H1 (cell line): Measurements from ENCODE around the gene GNAO1. TPM values are rescaled to one million over a fixed set of nuclear protein-coding genes. Genes with fewer than 3 reads are reported as not detected.

ENCODE experiments used
- CTCF ChIA-PET: fragments of 300-600 bp; sonication (Branson Sonifier 250); formaldehyde crosslinking; loops from one replicate; lab custom pipeline; 2021; ENCODE audit not compliant: partially characterized antibody; lab: Charles Lee
- POLR2A ChIA-PET: fragments of 300-600 bp; sonication (Branson Sonifier 250); formaldehyde crosslinking; loops from one replicate; lab custom pipeline; 2021; ENCODE audit warnings: inconsistent platforms; ENCODE audit not compliant: partially characterized antibody; lab: Charles Lee
- DNase-seq, 2 experiments: peaks; one replicate each; pipeline versions ENCODE4 v3.0.0 to v3.0.0-alpha.2; 2010 to 2022; ENCODE audit warnings: low spot score in 2 of 2, low read depth in 1 of 2, mixed read lengths in 1 of 2
- FAIRE-seq: peaks from 2 replicates; lab custom pipeline; 2011; peaks lifted over from hg19 to GRCh38; lab: Jason Lieb, UNC
- H2AFZ ChIP-seq: 2 replicates; pipeline ENCODE4 v1.8.1; 2012; ENCODE audit warnings: low read length, inconsistent platforms
- H2AK5ac ChIP-seq: 2 replicates; pipeline ENCODE4 v1.6.1; 2013; ENCODE audit warnings: low read depth, low read length
- H2BK120ac ChIP-seq: replicated peaks from 2 replicates; pipeline ENCODE3; 2013; ENCODE audit warnings: low read depth, low read length, inconsistent platforms
- H2BK12ac ChIP-seq: 2 replicates; pipeline ENCODE4 v1.6.1; 2013; ENCODE audit warnings: low read depth, low read length
- H2BK15ac ChIP-seq: 2 replicates; pipeline ENCODE4 v1.6.1; 2013; ENCODE audit warnings: low read length
- H2BK20ac ChIP-seq: 2 replicates; pipeline ENCODE4 v1.6.1; 2013; ENCODE audit warnings: low read length
- H2BK5ac ChIP-seq: 2 replicates; pipeline ENCODE4 v1.6.1; 2013; ENCODE audit warnings: low read depth, low read length
- H3K14ac ChIP-seq: 2 replicates; pipeline ENCODE4 v1.6.1; 2013; ENCODE audit warnings: inconsistent platforms; ENCODE audit not compliant: insufficient read length
- H3K18ac ChIP-seq: 2 replicates; pipeline ENCODE4 v1.6.1; 2013; ENCODE audit warnings: low read length; ENCODE audit errors: extremely low read depth
- H3K23ac ChIP-seq: 2 replicates; pipeline ENCODE4 v1.6.1; 2013; ENCODE audit warnings: inconsistent platforms; ENCODE audit not compliant: insufficient read length
- H3K23me2 ChIP-seq: 2 replicates; pipeline ENCODE4 v1.6.1; 2013; ENCODE audit warnings: low read depth, low read length
- H3K27ac ChIP-seq: 2 replicates; pipeline ENCODE4 v1.6.1; 2011; ENCODE audit warnings: low read depth, low read length, inconsistent platforms
- H3K27me3 ChIP-seq, 4 experiments: replicated peaks in 1 of 4; 1 replicate in 1 of 4; 2 replicates in 3 of 4; pipeline versions ENCODE4 v1.6.1 to v1.8.1; 2011 to 2013; ENCODE audit warnings: low read length in 3 of 4, mild to moderate bottlenecking in 3 of 4, inconsistent platforms in 2 of 4, mixed read lengths in 2 of 4, moderate library complexity in 1 of 4; ENCODE audit not compliant: control insufficient read depth in 3 of 4, insufficient read depth in 3 of 4; ENCODE audit errors: extremely low read depth in 1 of 4
- H3K36me3 ChIP-seq, 4 experiments: 2 replicates each; pipeline versions ENCODE4 v1.6.1 to v1.8.1; 2011 to 2013; ENCODE audit warnings: mild to moderate bottlenecking in 4 of 4, low read length in 3 of 4, moderate library complexity in 2 of 4, control low read depth in 1 of 4, inconsistent platforms in 1 of 4; ENCODE audit not compliant: insufficient read depth in 4 of 4, control insufficient read depth in 2 of 4
- H3K4ac ChIP-seq: replicated peaks from 2 replicates; pipeline ENCODE3; 2013; ENCODE audit warnings: low read length, low read depth, mixed read lengths, inconsistent platforms; ENCODE audit not compliant: insufficient read length
- H3K4me1 ChIP-seq, 4 experiments: replicated peaks in 1 of 4; 1 replicate in 1 of 4; 2 replicates in 3 of 4; pipeline versions ENCODE4 v1.6.1 to v1.8.1; 2011 to 2013; ENCODE audit warnings: low read length in 3 of 4, inconsistent platforms in 2 of 4, mixed read lengths in 1 of 4; ENCODE audit not compliant: insufficient read depth in 4 of 4, control insufficient read depth in 3 of 4
- H3K4me2 ChIP-seq, 2 experiments: 2 replicates each; pipeline versions ENCODE4 v1.6.1 to v1.8.1; 2011 to 2013; ENCODE audit warnings: low read depth in 2 of 2, low read length in 2 of 2, control low read depth in 1 of 2, inconsistent platforms in 1 of 2, mild to moderate bottlenecking in 1 of 2; ENCODE audit not compliant: insufficient read depth in 1 of 2
- H3K4me3 ChIP-seq, 4 experiments: fragments of 200-600, 300-600 bp in 1 of 4; sonication (generic), shearing (Covaris generic), sonication (Bioruptor Twin) in 1 of 4; 2 replicates each; pipeline versions ENCODE4 v1.5.1 to v1.8.1; 2011 to 2016; ENCODE audit warnings: low read length in 4 of 4, low read depth in 3 of 4, control low read depth in 2 of 4, inconsistent platforms in 2 of 4, mild to moderate bottlenecking in 2 of 4, mixed read lengths in 1 of 4, moderate library complexity in 1 of 4; ENCODE audit not compliant: insufficient read depth in 2 of 4; ENCODE audit errors: extremely low read depth in 1 of 4
- H3K56ac ChIP-seq: replicated peaks from 2 replicates; pipeline ENCODE3; 2013; ENCODE audit warnings: low read depth, mild to moderate bottlenecking, mixed read lengths, low read length, inconsistent platforms; ENCODE audit not compliant: insufficient read length
- H3K79me1 ChIP-seq: 2 replicates; pipeline ENCODE4 v1.6.1; 2013; ENCODE audit warnings: low read depth, low read length, control low read depth
- H3K79me2 ChIP-seq, 2 experiments: 2 replicates each; pipeline versions ENCODE4 v1.6.1 to v1.8.1; 2012 to 2013; ENCODE audit warnings: low read length in 2 of 2, mild to moderate bottlenecking in 2 of 2, inconsistent platforms in 1 of 2; ENCODE audit not compliant: insufficient read depth in 2 of 2, control insufficient read depth in 1 of 2
- H3K9ac ChIP-seq, 4 experiments: replicated peaks in 1 of 4; 1 replicate in 1 of 4; 2 replicates in 3 of 4; pipeline versions ENCODE4 v1.6.1 to v1.8.1; 2011 to 2013; ENCODE audit warnings: low read depth in 3 of 4, low read length in 3 of 4, control low read depth in 2 of 4, mild to moderate bottlenecking in 2 of 4, moderate library complexity in 2 of 4, inconsistent platforms in 1 of 4; ENCODE audit errors: extremely low read depth in 1 of 4
- H3K9me3 ChIP-seq, 2 experiments: 2 replicates each; pipeline versions ENCODE4 v1.6.1 to v1.8.1; 2012 to 2013; ENCODE audit warnings: mild to moderate bottlenecking in 2 of 2, moderate library complexity in 2 of 2, control low read depth in 1 of 2, inconsistent platforms in 1 of 2, low read depth in 1 of 2, low read length in 1 of 2, mixed read lengths in 1 of 2; ENCODE audit not compliant: insufficient read depth in 2 of 2
- H4K20me1 ChIP-seq, 2 experiments: replicated peaks in 1 of 2; 2 replicates each; pipeline versions ENCODE3 to v1.8.1; 2011 to 2013; ENCODE audit warnings: inconsistent platforms in 2 of 2, low read length in 2 of 2, mild to moderate bottlenecking in 1 of 2; ENCODE audit not compliant: insufficient read depth in 2 of 2, control insufficient read depth in 1 of 2
- H4K5ac ChIP-seq: 2 replicates; pipeline ENCODE4 v1.6.1; 2013; ENCODE audit warnings: low read length, low read depth, mixed read lengths, inconsistent platforms; ENCODE audit not compliant: insufficient read length
- H4K8ac ChIP-seq: 2 replicates; pipeline ENCODE4 v1.8.0; 2013; ENCODE audit warnings: mild to moderate bottlenecking, moderate library complexity, low read length, inconsistent platforms; ENCODE audit not compliant: insufficient read depth; ENCODE audit errors: extremely low read depth
- H4K91ac ChIP-seq: replicated peaks from 2 replicates; pipeline ENCODE3; 2013; ENCODE audit warnings: low read length, mixed read lengths, inconsistent platforms; ENCODE audit not compliant: insufficient read length
- CBX8 ChIP-seq: fragments of 300-800, 300-1000 bp; sonication (generic); IDR thresholded peaks from 2 replicates; pipeline ENCODE4 v1.7.1; 2016; ENCODE audit warnings: low read depth, low read length, borderline replicate concordance
- CHD1 ChIP-seq: IDR thresholded peaks from 2 replicates; pipeline ENCODE4 v1.6.1; 2012; ENCODE audit warnings: low read depth, low read length, improper control_type of control experiment
- CTBP2 ChIP-seq: IDR thresholded peaks from 2 replicates; pipeline ENCODE4 v1.7.0; 2011; ENCODE audit warnings: borderline replicate concordance, mild to moderate bottlenecking, moderate library complexity, mixed read lengths, low read length; ENCODE audit not compliant: insufficient read depth, insufficient read length
- EGR1 ChIP-seq: IDR thresholded peaks from 2 replicates; pipeline ENCODE4 v1.6.1; 2011; ENCODE audit warnings: low read depth, low read length, borderline replicate concordance
- EZH2 ChIP-seq: fragments of 200-600 bp; sonication (generic); IDR thresholded peaks from 2 replicates; pipeline ENCODE4 v1.7.1; 2012; ENCODE audit warnings: low read depth, mild to moderate bottlenecking, moderate library complexity, low read length, inconsistent platforms; ENCODE audit not compliant: severe bottlenecking
- FOSL1 ChIP-seq: IDR thresholded peaks from 2 replicates; pipeline ENCODE4 v1.6.1; 2011; ENCODE audit warnings: mild to moderate bottlenecking, low read depth, low read length, moderate library complexity; ENCODE audit not compliant: insufficient read depth
- GABPA ChIP-seq: IDR thresholded peaks from 2 replicates; pipeline ENCODE4 v1.6.1; 2011; ENCODE audit warnings: mild to moderate bottlenecking, low read length, moderate library complexity, borderline replicate concordance; ENCODE audit not compliant: insufficient read depth
- GTF2F1 ChIP-seq: IDR thresholded peaks from 2 replicates; pipeline ENCODE4 v1.6.1; 2012; ENCODE audit warnings: low read depth, low read length, improper control_type of control experiment, borderline replicate concordance
- HDAC6 ChIP-seq: IDR thresholded peaks from one replicate; pipeline ENCODE4 v1.7.1; 2012; ENCODE audit warnings: low read depth, mild to moderate bottlenecking, inconsistent platforms, low read length, moderate library complexity
- MAFK ChIP-seq: IDR thresholded peaks from 2 replicates; pipeline ENCODE4 v1.6.1; 2012; ENCODE audit warnings: low read depth, mild to moderate bottlenecking, improper control_type of control experiment, low read length
- TAF1 ChIP-seq: IDR thresholded peaks from 2 replicates; pipeline ENCODE4 v1.6.1; 2011; ENCODE audit warnings: mild to moderate bottlenecking, low read depth, low read length
- TEAD4 ChIP-seq: IDR thresholded peaks from 2 replicates; pipeline ENCODE4 v1.6.1; 2012; ENCODE audit warnings: low read depth, low read length, inconsistent platforms, mixed read lengths
- WGBS, 2 experiments: shearing (Covaris generic) in 1 of 2; methylation state at CpG; one replicate each; pipeline versions ENCODE4 v1.1.6 to v1.1.7; 2013 to 2015; ENCODE audit warnings: low lambda C conversion rate in 2 of 2, mixed read lengths in 2 of 2, inconsistent platforms in 1 of 2, low coverage in 1 of 2, missing lambda C conversion rate in 1 of 2; ENCODE audit not compliant: insufficient replicate concordance in 2 of 2, insufficient coverage in 1 of 2, insufficient read length in 1 of 2; ENCODE audit errors: extremely low coverage in 1 of 2, missing lambda C conversion rate in 1 of 2; 5-methylcytosine and 5-hydroxymethylcytosine counted together
- polyA plus RNA-seq, 7 experiments: library from polyadenylated mRNA; depleted of rRNA in 3 of 7; stranded (reverse) in 5 of 7; unstranded in 2 of 7; fragments of >200 nt in 5 of 7; fragments of 200-250 nt in 2 of 7; gene quantifications; 1 replicate in 5 of 7; 2 replicates in 1 of 7; 4 replicates in 1 of 7; pipeline versions ENCODE4 v1.2.1 to v1.2.3, GENCODE V29; 2011 to 2013; ENCODE audit warnings: missing spikeins in 2 of 7, mixed read lengths in 2 of 7
- total RNA-seq: library from RNA; stranded (reverse); fragmentation: NEBNext Ultra II Directional; extraction: Animal tissue kit (Norgen Biotek cat#: 25700); gene quantifications from 2 replicates; pipeline ENCODE4 v1.2.1, GENCODE V29; 2021
- TF ChIP-seq, protein P1 (sequence below): IDR thresholded peaks from 2 replicates; pipeline ENCODE4 v1.6.1; 2011; ENCODE audit warnings: low read depth, mild to moderate bottlenecking, low read length; ENCODE audit not compliant: insufficient read depth

GNAO1 gene
- total and polyA plus RNA-seq, 2 of the 8 experiments (the other 6 are each of a cell fraction or from before 2014, with no cell fraction given): 6.7 to 34.4 TPM

DNA sequence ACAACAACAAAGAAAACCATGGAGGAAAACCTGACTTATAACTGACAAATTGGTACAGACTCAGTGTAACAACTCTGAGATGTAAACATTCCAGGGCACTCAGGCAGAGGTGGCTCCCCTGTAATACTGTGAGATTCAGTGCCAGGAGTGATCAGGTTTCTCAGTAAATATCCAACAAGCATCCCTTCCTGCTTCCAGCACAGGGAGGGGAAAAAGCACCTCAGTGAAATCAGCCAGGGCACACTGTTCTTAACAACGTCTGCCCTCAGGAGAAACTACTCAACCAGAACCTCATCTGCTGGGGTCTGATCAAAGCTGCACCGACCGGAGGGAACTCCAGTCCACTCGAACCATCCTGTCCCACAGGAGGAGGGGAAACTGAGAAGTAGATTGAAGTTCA lies 181.7 kb downstream of the GNAO1 start:
- H2AFZ ChIP-seq: no peak overlapping the region
- H4K8ac ChIP-seq: no peak overlapping the region
- H3K23ac ChIP-seq: no peak overlapping the region
- no peaks in the 10 kb centered on the region for H3K9me3 ChIP-seq
- H2BK5ac ChIP-seq: no peak overlapping the region; the same call in 1 of the 2 replicates
- no peak overlapping the region for H3K56ac ChIP-seq
- DNase-seq: no peak
- 83% methylated on average over 4 of the region's 4 CpGs; no CpG with 5 or more reads in 1 of the 2 experiments for WGBS, 2 experiments
- H3K27me3 ChIP-seq: no peaks in the 10 kb centered on the region
- H3K79me2 ChIP-seq: no peaks in the 10 kb centered on the region
- H3K27ac ChIP-seq: no peak overlapping the region
- no peak overlapping the region for H2BK20ac ChIP-seq
- no peak overlapping the region for H3K4ac ChIP-seq
- no peaks in the 10 kb centered on the region for H3K23me2 ChIP-seq
- FAIRE-seq: no peak
- no peak overlapping the region for H4K5ac ChIP-seq
- H3K4me1 ChIP-seq: no peaks in the 10 kb centered on the region
- H4K91ac ChIP-seq: no peak overlapping the region
- no peak overlapping the region for H3K4me3 ChIP-seq
- H2BK12ac ChIP-seq: no peak overlapping the region
- H3K4me2 ChIP-seq: no peak overlapping the region
- H3K79me1 ChIP-seq: no peaks in the 10 kb centered on the region
- no peak overlapping the region for H3K9ac ChIP-seq
- no peak overlapping the region for H3K14ac ChIP-seq
- H3K36me3 ChIP-seq: no peaks in the 10 kb centered on the region
- H4K20me1 ChIP-seq: no peaks in the 10 kb centered on the region
- H2BK120ac ChIP-seq: no peak overlapping the region
- H2AK5ac ChIP-seq: no peak overlapping the region
- H3K18ac ChIP-seq: no peak overlapping the region
- H2BK15ac ChIP-seq: no peak overlapping the region
- ChIA-PET POLR2A (no interaction called here), CTCF (no interaction called here)
- TF ChIP-seq EGR1 (no peak), TEAD4 (no peak), CBX8 (no peak), TAF1 (no peak), GTF2F1 (no peak), CTBP2 (no peak), HDAC6 (no peak), GABPA (no peak), FOSL1 (no peak), EZH2 (no peak), MAFK (no peak), CHD1 (no peak)
- TF ChIP-seq, protein P1, sequence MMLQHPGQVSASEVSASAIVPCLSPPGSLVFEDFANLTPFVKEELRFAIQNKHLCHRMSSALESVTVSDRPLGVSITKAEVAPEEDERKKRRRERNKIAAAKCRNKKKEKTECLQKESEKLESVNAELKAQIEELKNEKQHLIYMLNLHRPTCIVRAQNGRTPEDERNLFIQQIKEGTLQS: no peak
